ENCODE results near the gene SNAPC4.

DNA sequence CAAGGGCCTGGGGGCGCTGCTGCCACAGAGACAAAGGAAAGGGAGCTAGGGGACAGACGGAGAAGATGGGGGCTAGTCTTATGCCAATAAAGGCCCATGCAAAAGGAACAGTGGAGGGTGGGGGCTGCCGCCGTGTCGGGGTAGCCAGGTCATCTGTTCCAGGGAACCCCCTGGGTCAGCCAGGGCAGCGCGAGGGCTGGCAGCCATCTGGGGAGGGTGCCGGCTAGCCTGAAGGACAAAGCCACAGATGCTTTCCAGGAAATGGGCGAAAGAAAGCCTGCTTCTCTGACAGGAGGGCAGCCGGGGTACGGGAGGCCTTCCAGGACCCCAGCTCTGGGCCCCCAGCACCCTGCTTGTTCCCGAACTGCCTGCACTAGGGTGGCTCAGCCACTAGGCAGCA is 24.9 kb downstream of the SNAPC4 start:
- TF ChIP-seq, protein P1, sequence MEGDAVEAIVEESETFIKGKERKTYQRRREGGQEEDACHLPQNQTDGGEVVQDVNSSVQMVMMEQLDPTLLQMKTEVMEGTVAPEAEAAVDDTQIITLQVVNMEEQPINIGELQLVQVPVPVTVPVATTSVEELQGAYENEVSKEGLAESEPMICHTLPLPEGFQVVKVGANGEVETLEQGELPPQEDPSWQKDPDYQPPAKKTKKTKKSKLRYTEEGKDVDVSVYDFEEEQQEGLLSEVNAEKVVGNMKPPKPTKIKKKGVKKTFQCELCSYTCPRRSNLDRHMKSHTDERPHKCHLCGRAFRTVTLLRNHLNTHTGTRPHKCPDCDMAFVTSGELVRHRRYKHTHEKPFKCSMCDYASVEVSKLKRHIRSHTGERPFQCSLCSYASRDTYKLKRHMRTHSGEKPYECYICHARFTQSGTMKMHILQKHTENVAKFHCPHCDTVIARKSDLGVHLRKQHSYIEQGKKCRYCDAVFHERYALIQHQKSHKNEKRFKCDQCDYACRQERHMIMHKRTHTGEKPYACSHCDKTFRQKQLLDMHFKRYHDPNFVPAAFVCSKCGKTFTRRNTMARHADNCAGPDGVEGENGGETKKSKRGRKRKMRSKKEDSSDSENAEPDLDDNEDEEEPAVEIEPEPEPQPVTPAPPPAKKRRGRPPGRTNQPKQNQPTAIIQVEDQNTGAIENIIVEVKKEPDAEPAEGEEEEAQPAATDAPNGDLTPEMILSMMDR (conservative IDR thresholded peaks at IDR 0.05; ENCODE audit: low read depth, low read length): no peak
- TF ChIP-seq EZH2 (IDR thresholded peaks at IDR 0.05; ENCODE audit: borderline replicate concordance, low read depth, low read length, poor library complexity, severe bottlenecking): no peak

Measured in A673 (cell line).